ENCODE measurements around the gene NOXO1.

The NOXO1 gene

DNA sequence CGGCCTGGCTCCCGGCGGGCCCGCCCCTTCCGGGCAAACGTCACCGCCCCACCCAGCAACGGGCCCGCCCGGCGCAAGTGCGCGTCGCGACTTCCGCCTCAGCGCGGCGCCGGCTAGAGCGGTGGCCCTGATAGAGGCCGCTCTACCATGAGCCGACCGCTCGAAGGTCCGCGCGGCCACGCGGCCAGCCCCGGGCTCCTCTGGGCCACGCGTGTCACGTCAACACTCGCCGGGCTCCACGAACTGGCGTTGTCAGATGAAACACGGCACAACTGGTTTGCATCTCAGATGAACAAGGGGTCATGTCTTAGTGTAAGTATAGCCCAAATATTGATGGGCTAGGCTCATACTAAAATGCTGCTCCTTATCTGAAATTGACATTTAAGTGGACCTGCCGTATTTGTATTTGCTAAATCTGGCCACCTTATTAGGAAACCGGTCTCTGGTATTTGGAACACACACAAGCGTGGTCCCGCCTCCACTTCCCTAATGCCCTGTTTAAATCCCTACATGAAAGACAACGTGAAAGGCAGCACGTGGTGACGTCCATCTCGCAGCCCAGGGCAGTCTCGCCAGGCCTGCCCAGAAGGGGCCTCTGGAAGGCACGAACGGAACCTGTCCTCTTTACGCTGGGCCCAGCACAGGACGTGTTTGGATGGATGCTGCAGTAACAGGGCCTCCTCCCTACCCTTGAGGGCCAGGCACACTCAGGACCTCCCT is 28.7 kb upstream of the NOXO1 start, which contains the start of gene ZNF598:
ZNF598 (minus strand) TSS at position 31 of the 720 bp plus-strand sequence.
- DNase-seq, result peak; percentile 47

DNA sequence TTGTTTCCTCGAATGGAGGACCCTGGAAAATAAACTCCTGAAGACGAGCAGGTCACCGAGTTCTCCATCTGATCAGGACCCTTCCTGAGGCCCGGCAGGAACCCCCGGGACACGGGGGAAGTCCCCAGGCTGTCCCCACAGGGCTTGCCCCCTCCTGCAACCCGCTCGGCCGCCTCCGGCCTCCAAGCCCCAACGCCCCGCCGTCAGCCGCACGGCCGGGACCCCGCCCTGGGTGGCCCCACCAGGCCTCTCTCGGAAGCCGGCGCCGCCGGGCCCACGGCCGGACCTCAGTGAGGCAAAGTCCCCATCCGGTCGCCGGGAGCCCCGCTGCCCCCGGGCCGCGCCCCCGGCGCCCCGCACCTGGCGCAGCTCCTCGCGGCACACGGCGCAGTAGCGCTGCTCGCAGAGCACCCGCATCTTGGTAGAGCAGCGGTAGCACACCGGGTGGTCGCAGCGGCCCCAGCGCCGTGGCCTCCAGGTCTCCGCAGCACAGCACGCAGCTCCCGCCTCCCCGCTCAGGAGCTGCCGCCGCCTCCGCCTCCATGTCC is 28.0 kb upstream of the NOXO1 start:
- DNase-seq, result no peak

DNA sequence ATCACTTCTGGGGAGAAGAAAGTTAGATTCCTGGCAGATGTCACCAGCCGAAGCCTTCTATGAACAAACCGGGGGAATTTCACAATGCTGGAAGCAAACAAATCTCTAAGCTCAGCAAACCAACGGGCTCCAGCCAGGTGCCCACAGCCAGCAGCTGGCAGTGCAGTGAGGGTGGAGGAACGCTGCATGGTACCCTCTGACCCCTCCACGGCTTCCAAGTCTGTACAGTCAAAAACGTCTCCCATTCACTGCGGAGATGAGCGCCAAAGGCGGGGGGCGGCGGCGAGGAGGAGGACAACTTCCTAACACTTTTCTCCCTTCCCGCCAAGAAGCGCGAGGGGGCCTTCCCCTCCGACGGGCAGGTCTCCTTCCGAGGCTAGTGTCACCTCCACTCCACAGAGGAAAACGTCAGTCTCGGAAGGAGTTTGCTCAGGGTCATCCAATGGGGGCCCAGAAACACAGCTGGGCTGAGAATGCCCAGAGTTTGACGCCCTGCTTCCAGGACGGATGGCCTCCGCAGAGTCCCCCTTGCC is 27.4 kb upstream of the NOXO1 start:
- no peak for DNase-seq

DNA sequence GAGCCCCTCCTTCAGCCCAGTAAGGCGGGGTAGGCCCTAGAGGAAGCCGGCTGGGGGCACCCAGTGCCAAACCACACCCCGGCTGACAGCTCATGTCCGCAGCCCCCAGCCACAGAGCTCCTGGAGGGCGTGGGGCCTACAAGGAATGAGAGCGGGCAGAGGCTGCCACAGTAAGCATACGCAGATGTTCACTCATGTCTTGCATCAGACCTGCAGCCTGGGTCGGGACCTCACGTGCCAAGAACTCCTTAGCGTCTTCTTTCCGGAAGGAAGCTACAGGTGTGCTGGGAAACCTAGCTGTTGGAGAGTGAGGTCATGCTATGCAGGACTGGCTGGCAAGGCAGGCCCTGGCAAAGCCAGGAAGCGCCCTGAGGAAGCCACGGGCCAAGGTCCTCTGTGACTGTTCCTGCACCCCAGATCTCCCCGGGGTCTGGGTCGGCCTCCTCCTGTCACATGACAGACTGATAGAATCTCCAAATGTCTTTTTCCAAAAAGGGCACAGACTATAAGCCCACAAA is 26.8 kb upstream of the NOXO1 start:
- no peak for DNase-seq

DNA sequence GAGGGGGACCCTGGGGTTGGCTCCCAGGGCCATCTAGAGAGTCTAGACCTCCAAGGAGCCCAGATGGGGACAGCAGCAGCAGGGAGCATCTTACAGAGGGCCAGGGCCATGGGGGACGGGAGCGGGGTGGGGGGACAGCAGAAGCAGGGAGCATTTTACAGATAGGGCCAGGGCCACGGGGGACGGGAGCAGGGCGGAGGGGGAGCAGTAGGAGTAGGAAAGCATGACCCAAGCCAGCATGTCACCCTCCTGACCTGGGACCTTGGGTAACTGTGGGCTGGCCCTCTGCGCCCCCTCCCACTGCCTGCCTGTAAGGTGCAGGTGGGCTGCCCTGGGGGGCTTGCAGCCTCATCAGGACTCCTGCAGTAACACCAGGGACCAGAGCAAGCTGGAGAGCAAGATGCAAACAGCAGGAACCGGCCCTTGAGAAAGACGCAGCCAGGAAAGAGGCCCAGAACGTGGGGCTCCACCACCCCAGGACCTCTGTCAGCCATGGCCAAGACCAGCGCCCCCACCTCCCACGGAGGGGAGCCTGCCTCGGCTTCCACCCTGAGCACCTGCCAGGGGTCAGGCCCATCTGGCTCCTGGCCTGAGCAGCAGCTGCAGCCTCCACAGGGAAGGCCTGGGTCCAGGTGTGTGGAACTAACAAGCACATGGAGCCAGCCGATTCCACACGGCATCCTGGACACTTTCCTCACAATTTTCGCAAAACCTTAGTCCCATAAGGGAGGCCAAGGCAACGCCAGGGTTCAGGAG is 26.0 kb upstream of the NOXO1 start:
- no peak for DNase-seq

DNA sequence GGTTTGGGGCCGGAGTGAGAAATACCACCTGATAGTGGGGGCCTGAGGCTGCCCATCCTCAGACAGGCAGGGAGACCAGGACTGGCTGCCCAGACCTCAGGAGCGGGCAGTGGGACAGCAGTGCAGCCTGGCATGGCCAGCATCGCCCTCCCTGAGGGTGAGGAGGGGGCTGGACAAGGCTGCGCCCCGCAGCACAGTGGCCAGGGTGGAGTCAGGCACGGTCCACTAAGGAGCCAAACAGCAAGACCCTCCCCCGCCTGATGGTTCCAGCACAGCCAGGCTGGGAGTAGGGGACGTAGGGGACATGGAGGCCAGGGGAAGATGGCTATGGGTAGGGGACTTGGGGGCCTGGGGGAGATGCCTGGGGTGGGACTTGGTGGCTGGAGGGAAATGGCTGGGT is 25.0 kb upstream of the NOXO1 start:
- no peak for DNase-seq

DNA sequence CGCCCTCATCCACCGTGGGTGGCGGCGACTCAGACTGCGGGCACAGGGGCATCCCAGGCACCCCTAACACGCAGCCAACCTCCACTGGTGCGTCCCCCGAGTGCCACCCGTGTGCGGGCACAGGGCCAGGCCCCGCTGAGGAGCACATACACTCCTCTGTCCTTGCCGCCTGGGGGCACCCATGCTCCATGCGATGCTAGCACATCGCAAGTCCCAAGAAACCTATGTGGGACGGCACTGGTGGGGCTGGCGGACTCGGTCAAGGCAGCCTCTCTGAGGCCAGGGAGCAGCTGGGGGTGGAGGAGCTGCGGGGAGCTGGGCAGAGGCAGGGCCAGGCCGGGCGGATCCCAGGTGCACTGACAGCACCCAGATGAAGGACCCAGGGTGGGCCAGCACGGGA is 24.4 kb upstream of the NOXO1 start:
- no peak for DNase-seq

DNA sequence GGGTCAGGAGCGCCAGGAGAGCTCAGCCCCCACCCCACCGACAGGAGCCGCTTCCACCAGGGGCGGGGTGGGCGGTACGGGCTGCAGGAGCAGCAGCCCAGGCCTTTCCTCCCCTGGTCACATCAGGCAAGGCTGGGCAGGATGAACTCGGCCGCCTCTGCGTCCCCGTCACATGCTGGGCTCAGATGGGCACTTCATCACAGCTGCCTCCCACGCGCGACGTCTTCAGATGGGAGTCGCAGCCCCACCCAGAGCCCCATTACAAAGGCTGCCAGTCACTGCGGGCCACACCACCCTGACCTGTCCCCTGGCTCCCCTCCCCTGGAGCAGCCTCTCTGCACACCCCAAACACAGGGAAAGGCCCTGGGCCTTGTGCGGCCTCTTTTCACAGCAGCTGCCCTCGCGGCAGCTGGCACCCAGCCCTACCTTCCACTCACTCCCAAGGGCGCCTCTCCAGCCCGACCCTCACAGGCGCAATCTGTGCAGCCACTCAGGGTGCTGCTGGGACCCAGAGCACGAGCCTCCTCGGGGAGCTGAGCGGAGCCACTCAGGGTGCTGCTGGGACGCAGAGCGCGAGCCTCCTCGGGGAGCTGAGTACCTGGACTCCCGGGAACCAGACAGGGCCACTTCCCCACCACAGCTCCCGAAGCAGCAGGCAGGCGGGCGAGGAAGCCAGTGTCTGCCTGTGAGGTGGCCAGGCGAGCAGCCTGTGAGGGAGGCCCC is 23.7 kb upstream of the NOXO1 start:
- no peak for DNase-seq

DNA sequence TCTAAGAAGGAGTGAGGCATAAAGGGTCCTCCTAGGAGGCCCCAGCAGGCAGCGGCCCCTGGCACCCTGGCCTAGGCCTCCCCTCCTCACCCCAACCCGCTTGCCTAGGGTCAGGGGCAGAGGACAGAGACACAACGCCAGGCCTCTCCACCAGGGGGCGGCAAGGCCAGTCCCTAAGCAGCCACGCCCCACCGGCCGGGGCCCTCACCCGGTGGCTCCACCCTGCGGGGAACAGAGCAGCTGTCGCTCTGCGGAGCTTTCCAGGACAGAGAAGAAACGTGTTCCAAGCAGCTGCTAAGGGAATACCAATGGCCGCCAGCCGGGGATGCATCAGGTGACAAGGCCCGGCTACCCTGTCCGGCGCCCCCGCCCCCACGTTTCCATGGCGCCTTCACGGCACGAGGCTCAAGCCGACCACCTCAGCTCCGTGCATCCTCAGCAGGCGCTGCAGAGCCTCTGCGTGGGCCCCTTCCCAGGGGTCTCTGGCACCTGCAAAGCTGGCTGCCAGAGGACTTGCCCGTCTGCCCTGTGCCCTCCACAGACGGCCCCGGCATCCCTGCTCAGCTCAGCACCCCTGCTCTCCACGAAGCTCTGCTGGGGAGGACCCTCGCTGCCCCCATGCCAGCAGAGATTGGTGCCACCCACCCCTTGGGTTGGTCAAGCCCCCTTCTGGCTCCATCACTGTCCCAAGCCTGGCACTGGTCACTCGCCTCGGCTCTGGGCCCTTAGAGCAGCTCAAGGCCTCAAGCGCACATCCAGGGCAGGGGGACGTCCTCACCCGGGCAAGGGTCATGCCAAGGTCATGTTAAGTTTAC is 22.8 kb upstream of the NOXO1 start:
- peak; percentile 68 for DNase-seq

DNA sequence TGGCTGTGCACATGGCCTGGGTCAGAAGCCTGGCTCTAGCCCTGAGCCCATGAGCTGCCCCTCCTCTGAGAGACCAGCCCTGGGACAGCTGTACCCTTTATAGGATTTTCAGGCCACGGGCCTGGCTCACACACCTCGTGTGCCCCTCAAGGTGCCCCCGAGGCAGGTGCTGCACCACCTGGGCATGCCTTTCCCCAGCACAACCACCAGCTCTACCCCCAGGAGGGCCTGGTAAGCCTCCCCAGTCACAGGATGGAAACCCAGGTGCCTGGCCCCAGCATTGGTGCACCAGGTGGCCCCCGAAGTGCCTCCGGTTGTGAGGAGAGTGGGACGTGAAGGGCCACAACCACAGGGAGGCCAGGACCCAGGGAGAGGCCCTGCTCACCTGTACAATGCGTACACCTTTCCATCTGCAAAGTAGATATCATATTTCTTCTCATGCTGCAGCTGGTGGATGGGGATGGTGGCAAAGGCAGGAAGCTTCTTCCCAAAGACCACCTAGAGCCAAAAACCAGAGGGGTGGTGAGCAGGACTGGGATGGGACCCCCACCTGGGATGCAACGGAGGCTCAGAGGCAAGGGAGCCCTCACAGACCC is 22.1 kb upstream of the NOXO1 start:
- no peak for DNase-seq

DNA sequence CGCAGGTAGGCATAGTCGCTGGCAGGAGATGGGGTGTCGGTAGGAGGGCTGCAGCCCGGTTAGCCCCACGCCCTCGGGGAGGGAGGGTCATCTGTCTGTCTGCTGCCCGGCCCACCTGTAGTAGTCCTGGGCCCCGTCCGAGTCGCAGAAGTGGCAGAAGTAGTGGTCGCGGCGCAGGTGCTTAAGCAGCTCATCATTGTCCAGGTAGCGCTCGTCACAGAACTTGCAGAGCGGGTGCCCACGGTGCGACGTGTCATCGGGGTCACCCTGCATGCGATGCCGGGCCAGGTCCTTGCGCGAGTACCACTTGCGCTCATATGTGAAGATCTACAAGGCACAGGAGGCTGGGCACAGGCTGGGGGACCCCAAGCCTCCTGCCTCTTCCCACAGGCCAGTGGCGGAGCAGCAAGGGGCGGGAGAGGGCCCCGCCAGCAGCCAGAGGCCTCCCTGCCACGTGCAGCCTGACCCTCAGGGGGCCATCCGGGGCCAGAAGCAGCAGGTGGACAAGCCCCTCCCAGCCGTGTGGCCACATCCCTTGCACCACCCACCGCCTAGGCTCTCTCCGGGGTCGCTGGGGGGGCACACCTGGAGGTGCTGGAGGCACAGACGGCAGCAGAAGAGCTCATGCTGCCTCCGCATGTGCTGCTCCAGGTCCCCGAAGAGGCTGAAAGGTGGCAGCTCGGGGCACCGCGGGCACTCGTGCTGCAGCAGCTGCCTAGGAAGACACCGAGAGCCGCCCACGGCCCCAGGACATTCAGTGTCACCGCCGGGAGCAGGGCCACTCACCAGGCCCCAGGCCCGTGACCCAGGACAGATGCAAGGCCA is 21.3 kb upstream of the NOXO1 start:
- DNase-seq, result no peak

DNA sequence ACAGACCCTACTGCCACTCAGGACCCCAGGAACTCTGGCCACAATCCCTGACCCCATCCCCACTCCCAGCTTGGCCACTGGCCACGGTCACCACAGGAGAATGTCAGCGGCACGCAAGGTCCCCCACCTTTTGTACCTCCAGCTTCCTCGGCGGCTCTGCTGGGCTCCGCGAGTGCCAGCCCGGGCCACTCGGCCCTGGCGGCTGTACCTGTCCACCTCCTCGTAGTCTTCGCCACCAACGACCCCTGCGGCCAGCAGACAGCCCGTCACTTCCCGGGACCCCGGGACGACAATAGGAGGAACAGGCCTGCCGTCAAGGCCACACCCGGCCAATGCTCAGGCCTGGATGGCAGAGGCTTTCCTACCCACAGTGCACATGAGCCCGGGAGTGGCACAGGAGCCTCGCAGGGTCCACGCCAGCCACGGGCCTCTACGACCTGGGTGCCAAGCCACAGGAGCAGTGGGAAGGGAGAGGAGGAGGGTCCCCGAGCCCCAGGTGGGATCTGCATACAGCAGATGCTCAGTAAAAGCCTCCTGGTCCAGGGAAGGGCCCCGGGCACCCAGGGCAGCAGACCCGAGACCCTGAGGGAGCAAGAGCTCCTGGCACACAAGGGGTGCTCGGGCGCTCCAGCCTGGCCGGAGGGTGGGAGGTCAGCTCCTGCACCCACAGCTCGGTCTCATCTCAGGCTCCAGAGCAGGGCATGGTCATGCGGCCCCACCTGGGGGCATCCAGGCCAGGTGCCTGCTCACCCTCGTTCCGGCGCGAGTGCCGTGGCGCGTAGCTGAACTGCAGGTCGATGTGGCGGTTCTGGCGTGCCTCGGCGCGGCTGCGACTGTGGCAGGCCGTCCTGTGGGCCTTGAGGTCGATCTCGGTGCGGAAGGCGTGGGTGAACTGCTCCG is 20.4 kb upstream of the NOXO1 start:
- no peak for DNase-seq

DNA sequence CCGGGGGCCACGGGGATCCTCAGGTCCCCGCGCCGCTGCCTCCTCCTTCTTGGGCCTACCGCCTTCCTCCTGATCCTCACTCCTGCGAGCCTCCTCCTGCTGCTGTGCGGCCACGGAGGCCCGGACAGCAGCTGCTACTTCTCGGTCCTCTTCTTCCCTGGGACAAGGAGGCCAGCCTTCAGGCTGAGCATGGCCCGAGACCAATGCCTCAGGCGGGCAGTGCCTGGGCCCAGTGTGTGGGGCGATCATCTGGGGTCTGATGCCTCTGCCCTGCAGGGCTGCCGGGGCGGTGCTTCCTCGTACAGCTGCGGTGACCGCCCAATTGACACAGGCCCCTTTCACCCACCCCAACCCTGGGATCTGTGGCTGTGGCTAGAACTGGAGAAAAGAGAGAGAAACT is 19.8 kb upstream of the NOXO1 start:
- no peak for DNase-seq

DNA sequence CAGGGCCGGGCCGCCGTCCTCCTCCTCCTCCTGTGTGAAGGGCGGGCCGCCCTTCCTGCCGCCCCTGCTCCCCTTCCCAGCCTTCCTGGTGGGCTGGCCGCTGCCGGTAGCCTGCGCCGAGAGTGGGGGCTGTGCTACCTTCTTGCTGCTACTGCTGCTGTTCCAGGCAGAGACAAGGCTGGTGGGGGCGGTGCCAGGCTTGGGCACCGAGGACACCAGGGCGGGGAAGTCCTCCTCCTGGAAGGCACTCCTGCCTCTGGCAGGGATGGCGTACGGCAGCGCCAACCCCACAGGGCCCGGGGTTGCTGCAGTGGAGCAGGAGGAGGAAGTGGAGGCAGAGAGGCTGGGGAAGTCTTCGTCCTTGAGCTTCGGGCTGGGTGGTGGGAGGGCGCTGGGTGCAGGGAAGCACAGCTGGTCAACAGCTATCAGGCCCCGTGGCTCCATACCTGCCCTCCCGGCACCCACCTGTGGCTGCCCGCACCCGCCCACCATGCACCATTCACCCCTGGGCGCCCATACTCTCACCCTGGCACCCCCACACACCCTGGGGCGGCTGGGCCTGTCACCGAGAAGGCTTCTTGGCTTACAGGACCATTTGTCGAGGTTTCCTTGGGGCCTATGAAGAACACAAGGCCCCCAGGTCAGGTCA is 18.7 kb upstream of the NOXO1 start:
- no peak for DNase-seq

DNA sequence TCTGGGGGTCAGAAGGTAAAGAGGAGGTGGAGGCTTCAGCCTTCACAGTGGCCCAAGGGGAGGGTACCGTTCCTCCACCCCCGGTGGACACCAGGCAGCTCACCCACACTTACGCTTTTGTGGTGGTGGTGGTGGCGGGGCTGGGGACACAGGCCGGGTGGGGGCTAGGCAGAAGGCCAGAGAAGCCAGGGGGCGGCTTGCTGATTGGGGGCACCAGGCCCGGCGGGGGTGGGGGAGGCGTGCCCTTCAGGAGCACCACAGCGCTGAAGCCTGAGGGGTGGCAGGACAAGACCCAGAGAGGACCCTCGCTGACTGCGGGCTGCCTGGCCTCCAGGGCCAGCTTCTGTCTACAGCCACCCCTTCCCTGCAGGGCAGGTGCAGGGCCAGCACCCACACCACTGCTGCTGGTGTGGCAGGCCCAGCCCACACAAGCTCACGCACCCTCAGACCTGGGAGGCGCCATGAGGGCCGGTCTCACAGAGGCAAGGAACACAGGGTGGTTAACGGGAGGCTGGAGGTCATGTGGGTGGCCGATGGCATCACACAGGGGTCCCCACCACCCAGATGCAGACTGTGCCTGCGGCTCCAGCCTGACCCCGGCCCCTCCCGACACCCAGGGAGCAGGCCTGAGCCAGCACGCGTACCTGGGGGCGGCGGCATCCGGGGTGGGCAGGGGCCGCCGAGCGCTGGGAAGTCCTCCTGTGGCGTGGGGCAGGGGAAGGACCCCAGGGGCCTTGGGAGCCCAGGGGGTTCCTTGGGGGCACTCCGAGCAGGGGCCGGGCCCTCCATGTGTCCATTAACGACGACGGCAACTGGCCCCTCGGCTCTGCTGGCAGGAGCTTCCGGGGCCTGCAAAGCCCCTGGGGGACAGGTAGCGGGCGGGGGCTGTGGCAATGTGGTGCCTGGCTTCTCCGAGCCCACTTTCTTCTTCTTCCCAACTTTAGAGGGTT is 17.9 kb upstream of the NOXO1 start:
- DNase-seq, result no peak

DNA sequence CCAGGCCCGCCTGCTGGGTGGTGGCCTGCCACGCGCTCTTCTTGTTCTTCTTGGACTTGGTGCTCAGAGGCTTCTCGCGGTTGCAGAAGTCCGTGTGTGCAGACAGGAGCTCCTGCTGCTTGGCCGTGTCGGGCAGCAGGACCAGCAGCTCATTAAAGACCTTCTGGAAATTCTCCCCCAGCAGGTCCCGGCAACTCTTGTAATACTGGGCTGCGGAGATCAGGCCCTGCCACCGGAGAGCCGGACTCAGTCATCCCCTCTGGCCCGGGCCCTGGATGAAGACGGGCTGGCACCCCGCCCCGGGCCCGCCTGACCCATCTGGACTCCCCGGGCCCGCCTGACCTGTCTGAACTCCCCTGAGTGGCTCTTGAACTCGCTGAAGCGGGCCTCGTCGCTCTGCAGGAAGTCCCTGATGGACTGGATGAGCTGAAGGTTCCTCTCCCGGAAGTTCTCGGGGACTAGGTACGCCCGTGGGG is 17.1 kb upstream of the NOXO1 start:
- DNase-seq, result no peak

DNA sequence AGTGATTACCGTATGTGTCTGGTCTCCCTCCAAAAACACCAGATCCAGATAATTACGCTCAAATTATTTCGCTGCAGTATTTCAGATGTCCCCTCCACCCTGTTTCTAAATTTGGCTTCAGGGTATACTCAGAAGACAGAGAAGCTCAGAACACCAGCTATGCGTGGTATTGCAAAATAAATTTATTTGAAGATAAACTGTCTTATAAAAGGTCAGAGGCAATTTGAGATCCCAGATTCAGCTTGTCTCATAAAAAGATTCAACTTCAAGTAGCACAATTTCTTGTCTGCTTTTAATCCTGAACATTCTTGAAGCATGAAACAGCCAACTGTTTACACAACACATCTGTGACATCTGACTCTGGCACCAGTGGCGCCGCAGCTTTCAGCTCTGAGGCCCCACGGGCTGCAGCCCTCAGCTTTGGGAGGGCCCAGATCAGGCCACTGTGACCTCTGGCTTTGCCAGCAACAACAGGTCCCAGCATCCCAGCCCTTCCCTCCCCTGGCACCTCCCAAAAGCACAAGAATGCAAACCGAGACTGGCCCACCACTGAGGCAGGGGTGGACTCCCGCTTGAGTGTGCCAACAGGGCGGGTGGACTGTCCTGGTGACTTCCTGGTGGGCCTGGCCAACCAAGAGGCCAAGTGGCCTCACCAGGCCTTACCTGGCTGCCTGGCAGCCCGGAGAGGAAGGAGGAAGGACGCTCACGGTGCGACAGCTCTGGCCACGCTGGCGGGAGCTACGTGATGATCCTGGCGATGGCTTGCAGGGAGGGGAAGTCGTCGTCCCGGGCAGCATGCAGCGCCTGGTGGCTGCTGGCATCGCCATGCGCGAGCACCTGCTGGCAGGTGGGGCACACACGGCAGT is 16.5 kb upstream of the NOXO1 start:
- DNase-seq, result no peak

All from NCI-H510A treated with DMSO at 0.1 percent for 48 hours (cell line).